H9 (cell line): ENCODE measurements around the gene PPP1CA. TPM values are rescaled to one million over a fixed set of nuclear protein-coding genes. Genes with fewer than 3 reads are reported as not detected.

ENCODE experiments used
- DNase-seq: peaks from one replicate; pipeline ENCODE4 v3.0.0-alpha.2; 2017
- H2AFZ ChIP-seq: one replicate; pipeline ENCODE4 v1.6.1; 2013; ENCODE audit warnings: mild to moderate bottlenecking, low read length, control low read depth, moderate library complexity
- H2AK5ac ChIP-seq: 2 replicates; pipeline ENCODE4 v1.6.1; 2013; ENCODE audit warnings: low read length, control low read depth, mixed read lengths; ENCODE audit not compliant: insufficient read length
- H2BK120ac ChIP-seq: one replicate; pipeline ENCODE4 v1.6.1; 2013; ENCODE audit warnings: low read depth, mild to moderate bottlenecking, low read length, control low read depth, inconsistent platforms; ENCODE audit not compliant: poor library complexity, severe bottlenecking
- H2BK12ac ChIP-seq: 2 replicates; pipeline ENCODE4 v1.6.1; 2013; ENCODE audit warnings: low read length, control low read depth, mixed read lengths, low read depth; ENCODE audit not compliant: insufficient read length
- H2BK15ac ChIP-seq: 2 replicates; pipeline ENCODE4 v1.6.1; 2013; ENCODE audit warnings: low read depth, low read length, control low read depth
- H2BK20ac ChIP-seq: one replicate; pipeline ENCODE4 v1.6.1; 2013; ENCODE audit warnings: low read depth, mild to moderate bottlenecking, low read length, control low read depth, inconsistent platforms; ENCODE audit not compliant: poor library complexity, severe bottlenecking
- H2BK5ac ChIP-seq: 2 replicates; pipeline ENCODE4 v1.6.1; 2013; ENCODE audit warnings: low read length, control low read depth, mixed read lengths; ENCODE audit not compliant: insufficient read length
- H3K14ac ChIP-seq: 2 replicates; pipeline ENCODE4 v1.6.1; 2013; ENCODE audit warnings: low read length, control low read depth; ENCODE audit not compliant: insufficient read depth
- H3K18ac ChIP-seq: 2 replicates; pipeline ENCODE4 v1.6.1; 2013; ENCODE audit warnings: low read depth, mild to moderate bottlenecking, mixed read lengths, low read length, control low read depth; ENCODE audit not compliant: insufficient read length
- H3K23ac ChIP-seq: 2 replicates; pipeline ENCODE4 v1.6.1; 2013; ENCODE audit warnings: low read length, control low read depth, mixed read lengths, low read depth; ENCODE audit not compliant: insufficient read length
- H3K23me2 ChIP-seq: 2 replicates; pipeline ENCODE4 v1.6.1; 2013; ENCODE audit warnings: low read depth, mild to moderate bottlenecking, mixed read lengths, low read length, control low read depth; ENCODE audit not compliant: insufficient read length, poor library complexity, severe bottlenecking
- H3K27ac ChIP-seq: 2 replicates; pipeline ENCODE4 v1.5.1; 2013; ENCODE audit warnings: low read length, control low read depth, mixed read lengths, low read depth; ENCODE audit not compliant: insufficient read length
- H3K27me3 ChIP-seq: 2 replicates; pipeline ENCODE4 v1.6.1; 2013; ENCODE audit warnings: low read length, control low read depth, inconsistent platforms; ENCODE audit not compliant: insufficient read depth
- H3K4ac ChIP-seq: 2 replicates; pipeline ENCODE4 v1.6.1; 2013; ENCODE audit warnings: low read depth, mild to moderate bottlenecking, control low read depth, inconsistent platforms, low read length, moderate library complexity
- H3K4me1 ChIP-seq: 2 replicates; pipeline ENCODE4 v1.6.1; 2013; ENCODE audit warnings: low read length, control low read depth, inconsistent platforms; ENCODE audit not compliant: insufficient read depth
- H3K4me2 ChIP-seq: 2 replicates; pipeline ENCODE4 v1.6.1; 2013; ENCODE audit warnings: low read length, control low read depth, mixed read lengths; ENCODE audit not compliant: insufficient read length, insufficient read depth
- H3K56ac ChIP-seq: 2 replicates; pipeline ENCODE4 v1.6.1; 2013; ENCODE audit warnings: low read depth, mild to moderate bottlenecking, mixed read lengths, low read length, control low read depth; ENCODE audit not compliant: insufficient read length
- H3K79me1 ChIP-seq: 2 replicates; pipeline ENCODE4 v1.6.1; 2013; ENCODE audit warnings: low read depth, mild to moderate bottlenecking, moderate library complexity, low read length, control low read depth, inconsistent platforms; ENCODE audit not compliant: insufficient read depth, poor library complexity, severe bottlenecking
- H3K79me2 ChIP-seq: 2 replicates; pipeline ENCODE4 v1.6.1; 2013; ENCODE audit warnings: low read length, control low read depth, inconsistent platforms; ENCODE audit not compliant: insufficient read depth
- H3K9ac ChIP-seq: 2 replicates; pipeline ENCODE4 v1.6.1; 2013; ENCODE audit warnings: low read length, control low read depth, mixed read lengths; ENCODE audit not compliant: insufficient read length; ENCODE audit errors: extremely low read depth
- H3K9me3 ChIP-seq: one replicate; pipeline ENCODE4 v1.6.1; 2013; ENCODE audit warnings: low read depth, low read length, inconsistent platforms; ENCODE audit not compliant: control insufficient read depth
- H3T11ph ChIP-seq: one replicate; pipeline ENCODE4 v1.6.1; 2013; ENCODE audit warnings: mild to moderate bottlenecking, low read length, control low read depth, inconsistent platforms
- H4K20me1 ChIP-seq: one replicate; pipeline ENCODE4 v1.6.1; 2013; ENCODE audit not compliant: control insufficient read depth, insufficient read length, insufficient read depth
- H4K5ac ChIP-seq: 2 replicates; pipeline ENCODE4 v1.6.1; 2013; ENCODE audit warnings: low read depth, mild to moderate bottlenecking, mixed read lengths, low read length, control low read depth; ENCODE audit not compliant: insufficient read length
- H4K8ac ChIP-seq: replicated peaks from 2 replicates; pipeline ENCODE4 v1.6.1; 2013; ENCODE audit warnings: low read length, control low read depth, mixed read lengths, low read depth; ENCODE audit not compliant: insufficient read length
- H4K91ac ChIP-seq: 2 replicates; pipeline ENCODE4 v1.6.1; 2013; ENCODE audit warnings: low read depth, mild to moderate bottlenecking, moderate library complexity, mixed read lengths, low read length, control low read depth; ENCODE audit not compliant: insufficient read length
- H3K27ac Mint-ChIP-seq, 3 experiments: 2 replicates in 2 of 3; 3 replicates in 1 of 3; pipeline ENCODE4 v1.8.0; 2020 to 2021; ENCODE audit warnings: mixed read lengths in 3 of 3, mild to moderate bottlenecking in 1 of 3, moderate library complexity in 1 of 3
- H3K27me3 Mint-ChIP-seq: 2 replicates; pipeline ENCODE4 v1.8.0; 2021; ENCODE audit warnings: low read depth, mild to moderate bottlenecking, moderate library complexity, mixed read lengths
- H3K36me3 Mint-ChIP-seq, 3 experiments: 2 replicates in 2 of 3; 3 replicates in 1 of 3; pipeline ENCODE4 v1.8.0; 2020 to 2021; ENCODE audit warnings: low read depth in 3 of 3, mixed read lengths in 3 of 3; ENCODE audit not compliant: insufficient read depth in 1 of 3
- H3K4me1 Mint-ChIP-seq, 2 experiments: 2 replicates each; pipeline ENCODE4 v1.8.0; 2020; ENCODE audit warnings: mixed read lengths in 2 of 2
- H3K4me3 Mint-ChIP-seq, 2 experiments: 2 replicates in 1 of 2; 3 replicates in 1 of 2; pipeline ENCODE4 v1.8.0; 2020 to 2021; ENCODE audit warnings: mild to moderate bottlenecking in 2 of 2, mixed read lengths in 2 of 2, moderate library complexity in 1 of 2
- H3K9me3 Mint-ChIP-seq, 2 experiments: 2 replicates in 1 of 2; 3 replicates in 1 of 2; pipeline ENCODE4 v1.8.0; 2020; ENCODE audit warnings: mild to moderate bottlenecking in 2 of 2, mixed read lengths in 2 of 2, moderate library complexity in 1 of 2
- CTCF ChIP-seq: fragments of 200-600 bp; sonication (generic); conservative IDR thresholded peaks from 3 replicates; pipeline ENCODE4 v1.8.0; 2021; ENCODE audit warnings: antibody characterized with exemption, mild to moderate bottlenecking
- WGBS: extraction: QIAGEN DNeasy Blood & Tissue Kit; methylation state at CpG from one replicate; pipeline ENCODE4 v1.1.7; 2013; ENCODE audit warnings: missing lambda C conversion rate, low lambda C conversion rate, mixed read lengths; ENCODE audit not compliant: insufficient read length; ENCODE audit errors: extremely low coverage; 5-methylcytosine and 5-hydroxymethylcytosine counted together
- total RNA-seq: library from RNA; stranded (reverse); gene quantifications from 2 replicates; pipeline ENCODE4 v1.2.1, GENCODE V29; 2021

Gene PPP1CA
- total RNA-seq, 1 experiment from 2014 or later = 205 TPM

DNA sequence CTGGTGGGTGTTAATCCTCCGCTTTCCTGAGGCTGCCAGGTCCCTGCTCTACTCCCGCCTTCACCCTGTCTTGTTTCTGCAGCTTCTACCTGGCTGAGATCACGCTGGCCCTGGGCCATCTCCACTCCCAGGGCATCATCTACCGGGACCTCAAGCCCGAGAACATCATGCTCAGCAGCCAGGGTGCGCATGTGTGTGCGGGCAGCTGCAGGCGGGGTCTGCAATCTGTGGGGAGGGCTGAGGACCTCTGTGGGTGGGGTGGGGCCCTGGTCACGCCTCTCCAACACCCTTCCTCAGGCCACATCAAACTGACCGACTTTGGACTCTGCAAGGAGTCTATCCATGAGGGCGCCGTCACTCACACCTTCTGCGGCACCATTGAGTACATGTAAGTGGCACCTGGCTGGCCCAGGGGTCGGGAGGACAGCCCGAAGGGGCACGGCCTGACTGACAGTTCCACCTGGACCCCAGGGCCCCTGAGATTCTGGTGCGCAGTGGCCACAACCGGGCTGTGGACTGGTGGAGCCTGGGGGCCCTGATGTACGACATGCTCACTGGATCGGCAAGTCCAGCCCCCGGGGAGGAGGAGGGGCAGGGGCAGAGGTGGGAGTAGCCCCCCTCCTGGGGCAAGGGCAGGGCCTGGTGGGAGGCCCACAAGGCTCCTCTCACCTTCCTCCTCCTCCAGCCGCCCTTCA, 31.1 kb upstream of the PPP1CA start:
- H2BK5ac ChIP-seq = no peak overlapping the region
- H3K27me3 ChIP-seq = no peaks in the 10 kb centered on the region
- no peaks in the 10 kb centered on the region; the same call in 1 of the 2 replicates for H3K4me1 ChIP-seq
- no peak overlapping the region; a peak in 1 of 5 replicates for H3K4me3 Mint-ChIP-seq
- no peaks in the 10 kb centered on the region; the same call in 1 of the 2 replicates for H3K79me2 ChIP-seq
- H2BK12ac ChIP-seq = no peak overlapping the region
- H4K91ac ChIP-seq = no peak overlapping the region
- H3K23me2 ChIP-seq = peaks cover 4% of the 10 kb centered on the region
- no peak for TF ChIP-seq CTCF
- H4K8ac ChIP-seq = no peak overlapping the region
- WGBS = no CpG with 5 or more reads among the region's 22 CpGs
- H3K27ac ChIP-seq = no peak overlapping the region
- no peak overlapping the region for H3K56ac ChIP-seq
- H3K9ac ChIP-seq = no peak overlapping the region
- peaks cover 9 to 39% (median 33%) of the 10 kb centered on the region in 3 experiments; a peak in 6 of 7 replicates for H3K36me3 Mint-ChIP-seq
- no peak overlapping the region for H3K14ac ChIP-seq
- H2AK5ac ChIP-seq = no peak overlapping the region
- no peak overlapping the region for H3T11ph ChIP-seq
- H4K20me1 ChIP-seq = no peaks in the 10 kb centered on the region
- H2AFZ ChIP-seq = no peak overlapping the region
- H4K5ac ChIP-seq = no peak overlapping the region
- no peak overlapping the region for H2BK120ac ChIP-seq
- H3K9me3 Mint-ChIP-seq = no peaks in the 10 kb centered on the region
- H3K4ac ChIP-seq = no peak overlapping the region
- no peak overlapping the region for H3K23ac ChIP-seq
- no peak overlapping the region for H3K27ac Mint-ChIP-seq
- H3K79me1 ChIP-seq = no peaks in the 10 kb centered on the region
- no peak for DNase-seq
- no peaks in the 10 kb centered on the region for H3K9me3 ChIP-seq
- no peaks in the 10 kb centered on the region; the same call in 1 of the 2 replicates for H3K27me3 Mint-ChIP-seq
- no peak overlapping the region for H2BK20ac ChIP-seq
- peaks cover 4 to 12% of the 10 kb centered on the region in 2 experiments for H3K4me1 Mint-ChIP-seq
- no peak overlapping the region for H3K4me2 ChIP-seq
- no peak overlapping the region for H3K18ac ChIP-seq
- no peak overlapping the region for H2BK15ac ChIP-seq
